ENCODE data around the gene SYNGR2. TPM values are rescaled to one million over a fixed set of nuclear protein-coding genes. Genes with fewer than 3 reads are reported as not detected.

The SYNGR2 gene
- total RNA-seq, 8 experiments from 2014 or later = 2.6 to 61.6 (median 8.2) TPM

GRCh38 chr17:78142119-78142861, 26.1 kb upstream of the SYNGR2 start:
- Histone ChIP-seq H3K27ac (no peak overlapping the region), H3K4me1 (replicated peaks in 1 of 2) (peaks cover 17 to 25% of the 10 kb centered on the region in 2 donors), H3K4me3 (no peak overlapping the region)
- in situ Hi-C loops (cut with MboI; ENCODE audit: low pct_unique_long_range_greater_than_20kb in 2 of 9, low sequenced_read_pairs in 9 of 9, unreplicated experiment in 9 of 9) = no loop called here
- no peak for ATAC-seq (replicated peaks in 6 of 8)
- WGBS, 10 experiments = 60 to 91% (median 78%) methylated on average over 1 to 6 of the region's 16 CpGs; no CpG with 5 or more reads in 3 of the 10 experiments

GRCh38 chr17:78143214-78144146, 24.9 kb upstream of the SYNGR2 start:
- WGBS, 10 experiments = 70 to 100% (median 95%) methylated on average over 2 to 8 of the region's 21 CpGs; no CpG with 5 or more reads in 4 of the 10 experiments
- no peak overlapping the region for H3K27ac ChIP-seq

GRCh38 chr17:78144147-78144719, 24.1 kb upstream of the SYNGR2 start:
- Histone ChIP-seq H3K4me1 (replicated peaks in 1 of 2) (peaks cover 17 to 29% of the 10 kb centered on the region in 2 donors), H3K4me3 (no peak overlapping the region), H3K27ac (no peak overlapping the region)
- peak in 4 of 8 experiments; percentile 5 to 39 (median 18) for ATAC-seq (replicated peaks in 6 of 8)
- WGBS, 10 experiments = 6 to 87% (median 62%) methylated on average over 2 to 5 of the region's 11 CpGs; no CpG with 5 or more reads in 3 of the 10 experiments
- in situ Hi-C loops (cut with MboI; ENCODE audit: low pct_unique_long_range_greater_than_20kb in 2 of 9, low sequenced_read_pairs in 9 of 9, unreplicated experiment in 9 of 9) = no loop called here

More at GRCh38 chr17:78143214-78144146, 24.9 kb upstream of the SYNGR2 start:
- Histone ChIP-seq H3K4me3 (no peak overlapping the region), H3K4me1 (replicated peaks in 1 of 2) (peaks cover 17 to 29% of the 10 kb centered on the region in 2 donors)
- ATAC-seq (replicated peaks in 6 of 8) = no peak
- in situ Hi-C loops (cut with MboI; ENCODE audit: low pct_unique_long_range_greater_than_20kb in 2 of 9, low sequenced_read_pairs in 9 of 9, unreplicated experiment in 9 of 9) = no loop called here

- peak; percentile 49 to 84 (median 66) for ATAC-seq (replicated peaks in 6 of 8)
- in situ Hi-C loops (cut with MboI; ENCODE audit: low pct_unique_long_range_greater_than_20kb in 2 of 9, low sequenced_read_pairs in 9 of 9, unreplicated experiment in 9 of 9) = no loop called here
- Histone ChIP-seq H3K4me1 (replicated peaks in 1 of 2) (peaks cover 17 to 29% of the 10 kb centered on the region in 2 donors), H3K27ac (peak overlapping the region in 1 of 2 donors; percentile 57), H3K4me3 (no peak overlapping the region)
- WGBS, 10 experiments = 0 to 100% (median 63%) methylated on average over 1 to 4 of the region's 18 CpGs; no CpG with 5 or more reads in 4 of the 10 experiments
Observed at GRCh38 chr17:78144736-78145641, 23.4 kb upstream of the SYNGR2 start.

GRCh38 chr17:78146471-78146869, 21.9 kb upstream of the SYNGR2 start:
- ATAC-seq (replicated peaks in 6 of 8) = no peak
- H3K4me1 ChIP-seq (replicated peaks in 1 of 2) = peaks cover 17 to 28% of the 10 kb centered on the region in 2 donors
- H3K27ac ChIP-seq = no peak overlapping the region
- no peak overlapping the region for H3K4me3 ChIP-seq
- in situ Hi-C loops (cut with MboI; ENCODE audit: low pct_unique_long_range_greater_than_20kb in 2 of 9, low sequenced_read_pairs in 9 of 9, unreplicated experiment in 9 of 9) = no loop called here
- WGBS, 10 experiments = 100% methylated on average over 2 to 3 of the region's 7 CpGs; no CpG with 5 or more reads in 8 of the 10 experiments

GRCh38 chr17:78146881-78147280, 21.5 kb upstream of the SYNGR2 start:
- in situ Hi-C loops (cut with MboI; ENCODE audit: low pct_unique_long_range_greater_than_20kb in 2 of 9, low sequenced_read_pairs in 9 of 9, unreplicated experiment in 9 of 9) = no loop called here
- peaks cover 17 to 32% of the 10 kb centered on the region in 2 donors for H3K4me1 ChIP-seq (replicated peaks in 1 of 2)
- no peak overlapping the region for H3K27ac ChIP-seq
- no peak for ATAC-seq (replicated peaks in 6 of 8)
- H3K4me3 ChIP-seq = no peak overlapping the region
- 100% methylated on average over 1 of the region's 6 CpGs; no CpG with 5 or more reads in 9 of the 10 experiments for WGBS, 10 experiments

- Histone ChIP-seq H3K27ac (no peak overlapping the region), H3K4me3 (no peak overlapping the region), H3K4me1 (replicated peaks in 1 of 2) (peaks cover 17 to 33% of the 10 kb centered on the region in 2 donors)
- WGBS, 10 experiments = 40 to 86% (median 60%) methylated on average over 1 to 6 of the region's 8 CpGs; no CpG with 5 or more reads in 1 of the 10 experiments
- in situ Hi-C loops (cut with MboI; ENCODE audit: low pct_unique_long_range_greater_than_20kb in 2 of 9, low sequenced_read_pairs in 9 of 9, unreplicated experiment in 9 of 9) = no loop called here
- no peak for ATAC-seq (replicated peaks in 6 of 8)
Observed at GRCh38 chr17:78147315-78147998, 20.9 kb upstream of the SYNGR2 start.

- ATAC-seq (replicated peaks in 6 of 8) = no peak
- no peak overlapping the region for H3K27ac ChIP-seq
- in situ Hi-C loops (cut with MboI; ENCODE audit: low pct_unique_long_range_greater_than_20kb in 2 of 9, low sequenced_read_pairs in 9 of 9, unreplicated experiment in 9 of 9) = no loop called here
- no peak overlapping the region for H3K4me3 ChIP-seq
- WGBS, 10 experiments = 35 to 100% (median 83%) methylated on average over 1 to 8 of the region's 14 CpGs; no CpG with 5 or more reads in 1 of the 10 experiments
- H3K4me1 ChIP-seq (replicated peaks in 1 of 2) = peaks cover 17 to 33% of the 10 kb centered on the region in 2 donors
Observed at GRCh38 chr17:78148286-78149016, 19.9 kb upstream of the SYNGR2 start.

GRCh38 chr17:78151514-78152008, 16.8 kb upstream of the SYNGR2 start:
- no peak overlapping the region for H3K4me3 ChIP-seq
- H3K4me1 ChIP-seq (replicated peaks in 1 of 2) = peaks cover 0 to 14% of the 10 kb centered on the region in 2 donors
- ATAC-seq (replicated peaks in 6 of 8) = peak in 3 of 8 experiments; percentile 85 to 97 (median 88)
- 0 to 89% (median 47%) methylated on average over 1 to 6 of the region's 7 CpGs; no CpG with 5 or more reads in 3 of the 10 experiments for WGBS, 10 experiments
- in situ Hi-C loops (cut with MboI; ENCODE audit: low pct_unique_long_range_greater_than_20kb in 2 of 9, low sequenced_read_pairs in 9 of 9, unreplicated experiment in 9 of 9) = no loop called here
- no peak overlapping the region for H3K27ac ChIP-seq

GRCh38 chr17:78154903-78155811, 13.2 kb upstream of the SYNGR2 start:
- in situ Hi-C loops (cut with MboI; ENCODE audit: low pct_unique_long_range_greater_than_20kb in 2 of 9, low sequenced_read_pairs in 9 of 9, unreplicated experiment in 9 of 9) = no loop called here
- H3K4me3 ChIP-seq = no peak overlapping the region
- ATAC-seq (replicated peaks in 6 of 8) = peak in 6 of 8 experiments; percentile 16 to 56 (median 42)
- no peak overlapping the region for H3K27ac ChIP-seq
- 81 to 100% (median 88%) methylated on average over 1 to 10 of the region's 11 CpGs for WGBS, 10 experiments
- peaks cover 0 to 8% of the 10 kb centered on the region in 2 donors for H3K4me1 ChIP-seq (replicated peaks in 1 of 2)
